Heart right ventricle (tissue), 16 donors: ENCODE measurements around the gene AHCY. TPM values are rescaled to one million over a fixed set of nuclear protein-coding genes. Genes with fewer than 3 reads are reported as not detected.
"Not testable (repeated sequence)": the region's sequence is repeated elsewhere in the genome, so short reads cannot be mapped to it uniquely, and the experiment has no call there.

Source experiments
- ATAC-seq, 8 donors: fragments of 200-7000 bp; cut with Tn5 transposase; one replicate each; pipeline ENCODE4 v1.9.1; 2020; ENCODE audit warnings: mild to moderate bottlenecking in 8 of 8, moderate library complexity in 8 of 8, moderate number of reproducible peaks in 1 of 8
- DNase-seq, 2 donors: peaks; one replicate each; pipeline ENCODE4 v3.0.0-alpha.2; 2020
- H3K27ac ChIP-seq, 10 donors: fragments of 200-600 bp; sonication (generic) in 2 of 10; one replicate each; pipeline versions ENCODE4 v1.5.0 to v1.8.0; 2020 to 2022; ENCODE audit warnings: mild to moderate bottlenecking in 3 of 10
- H3K27me3 ChIP-seq, 7 donors: fragments of 200-600 bp; one replicate each; pipeline ENCODE4 v1.8.0; 2021 to 2022; ENCODE audit warnings: mild to moderate bottlenecking in 2 of 7
- H3K36me3 ChIP-seq, 9 donors: fragments of 200-600 bp; sonication (generic) in 1 of 9; one replicate each; pipeline versions ENCODE4 v1.5.0 to v1.8.0; 2020 to 2022; ENCODE audit warnings: mild to moderate bottlenecking in 2 of 9
- H3K4me1 ChIP-seq, 9 donors: fragments of 200-600 bp; sonication (generic) in 1 of 9; one replicate each; pipeline versions ENCODE4 v1.5.0 to v1.8.0; 2020 to 2022; ENCODE audit warnings: mild to moderate bottlenecking in 4 of 9
- H3K4me3 ChIP-seq, 10 donors: fragments of 200-600 bp; sonication (generic) in 2 of 10; one replicate each; pipeline versions ENCODE4 v1.5.0 to v1.8.0; 2020 to 2022; ENCODE audit warnings: mild to moderate bottlenecking in 7 of 10, moderate library complexity in 2 of 10
- H3K9me3 ChIP-seq, 11 donors: fragments of 200-600 bp in 10 of 11; sonication (generic) in 2 of 11; one replicate each; pipeline versions ENCODE4 v1.5.0 to v1.8.0; 2013 to 2022; ENCODE audit warnings: mild to moderate bottlenecking in 2 of 11, control low read depth in 1 of 11, moderate library complexity in 1 of 11
- WGBS, 2 donors: extraction: QIAGEN DNeasy Blood & Tissue Kit; methylation state at CpG; one replicate each; pipeline ENCODE4 v1.1.7; 2013; ENCODE audit warnings: inconsistent platforms in 1 of 2; 5-methylcytosine and 5-hydroxymethylcytosine counted together
- intact Hi-C, 10 donors: fragments of 100-400 bp; cut with DNase I; formaldehyde crosslinking; loops; one replicate each; pipeline versions ENCODE4 v1.11.1 to v1.14.2; 2022
- polyA plus RNA-seq, 2 donors: library from polyadenylated mRNA; stranded (reverse); fragments of 200-250 nt; gene quantifications; one replicate each; pipeline ENCODE4 v1.2.3, GENCODE V29; 2013
- total RNA-seq, 10 donors: library from RNA; stranded (reverse); fragmentation: NEBNext Ultra II Directional in 3 of 10; extraction: Animal tissue kit (Norgen Biotek cat#: 25700) in 3 of 10; gene quantifications; one replicate each; pipeline versions ENCODE4 v1.2.1 to v1.2.4, GENCODE V29; 2021 to 2023
- TF ChIP-seq, protein P1 (sequence below), 9 donors: fragments of 200-600 bp; sonication (generic) in 2 of 9; IDR thresholded peaks; one replicate each; pipeline versions ENCODE4 v1.5.0 to v1.8.0; 2021 to 2022; ENCODE audit warnings: antibody characterized with exemption in 9 of 9, mild to moderate bottlenecking in 5 of 9, moderate library complexity in 1 of 9
- donor health status: Arrhythmogenic right ventricular cardiomyopathy.
- donor health status: ischemic (EF 13 %, LVEDD 7.1; RV severe dilation, severe dysfunction).
- donor health status: healthy with polysubstance abuse.
- donor health status: DM: no; HTN: yes; CAD: no.
- donor health status: DM: no; HTN: no; CAD: no.
- donor health status: ischemic (EF 25% LVEDD 6.9; RV normal size, moderate dysfunction).
- donor health status: ischemic (EF 25% LVEDD 5.7; RV mildly dilated, moderate dysfunction).
- donor health status: healthy.
- donor health status: DM: yes; HTN: yes; CAD: no.
- donor health status: Ischemic cardiomyopathy.
- donor health status: ischemic (EF 35%, LVEDD 5.7; RV mildly dilated, moderate dysfunction).
- donor health status: nonischemic (EF 11% LVEDD 7.7; RV severe dilation, severe dysfunction).
- donor health status: DM: yes; HTN: yes; CAD: no.
- donor health status: PGD.
- donor health status: ischemic (EF 29% LVEDD 5.4; RV normal size, mild dysfunction).
- donor health status: nonischemic (EF 23%, LVEDD 6.1; RV moderate dilation, normal function).

The AHCY gene
- total and polyA plus RNA-seq, 12 donors, result 42.3 to 83.9 (median 56.7) TPM

DNA sequence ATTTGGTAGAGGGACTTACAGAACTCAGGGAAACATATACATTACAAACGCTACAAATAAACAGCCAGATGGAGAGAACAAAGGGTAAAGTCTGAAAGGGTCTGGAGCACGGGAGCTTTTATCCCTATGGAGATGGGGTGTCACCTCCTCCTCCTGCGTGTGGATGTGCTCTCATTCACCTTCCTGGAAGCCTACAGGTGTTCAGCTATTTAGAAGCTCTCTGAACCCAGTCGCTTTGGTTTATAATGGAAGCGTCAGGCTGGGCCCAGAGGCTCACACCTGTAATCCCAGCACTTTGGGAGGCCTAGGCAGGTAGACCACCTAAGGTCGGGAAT, 42.2 kb upstream of the AHCY start:
- no peak overlapping the region for H3K4me3 ChIP-seq
- ATAC-seq, result no peak
- intact Hi-C loops, result no loop called here

DNA sequence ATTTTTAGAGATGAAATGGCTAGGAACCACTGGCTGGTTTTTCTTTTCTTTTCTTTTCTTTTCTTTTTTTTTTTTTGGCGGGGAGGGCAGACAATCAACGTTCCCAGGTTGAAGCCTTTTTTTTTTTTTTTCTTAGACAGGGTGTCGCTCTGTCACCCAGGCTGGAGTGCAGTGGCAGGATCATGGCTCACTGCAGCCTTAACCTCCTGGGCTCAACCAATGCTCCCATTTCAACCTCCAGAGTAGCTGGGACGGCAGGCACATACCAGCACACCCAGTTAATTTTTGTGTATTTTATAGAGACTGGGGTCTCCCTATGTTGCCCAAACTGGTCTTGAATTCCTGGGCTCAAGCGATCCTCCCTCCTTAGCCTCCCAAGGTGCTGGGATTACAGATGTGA, 41.1 kb upstream of the AHCY start:
- TF ChIP-seq, protein P1, sequence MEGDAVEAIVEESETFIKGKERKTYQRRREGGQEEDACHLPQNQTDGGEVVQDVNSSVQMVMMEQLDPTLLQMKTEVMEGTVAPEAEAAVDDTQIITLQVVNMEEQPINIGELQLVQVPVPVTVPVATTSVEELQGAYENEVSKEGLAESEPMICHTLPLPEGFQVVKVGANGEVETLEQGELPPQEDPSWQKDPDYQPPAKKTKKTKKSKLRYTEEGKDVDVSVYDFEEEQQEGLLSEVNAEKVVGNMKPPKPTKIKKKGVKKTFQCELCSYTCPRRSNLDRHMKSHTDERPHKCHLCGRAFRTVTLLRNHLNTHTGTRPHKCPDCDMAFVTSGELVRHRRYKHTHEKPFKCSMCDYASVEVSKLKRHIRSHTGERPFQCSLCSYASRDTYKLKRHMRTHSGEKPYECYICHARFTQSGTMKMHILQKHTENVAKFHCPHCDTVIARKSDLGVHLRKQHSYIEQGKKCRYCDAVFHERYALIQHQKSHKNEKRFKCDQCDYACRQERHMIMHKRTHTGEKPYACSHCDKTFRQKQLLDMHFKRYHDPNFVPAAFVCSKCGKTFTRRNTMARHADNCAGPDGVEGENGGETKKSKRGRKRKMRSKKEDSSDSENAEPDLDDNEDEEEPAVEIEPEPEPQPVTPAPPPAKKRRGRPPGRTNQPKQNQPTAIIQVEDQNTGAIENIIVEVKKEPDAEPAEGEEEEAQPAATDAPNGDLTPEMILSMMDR (IDR thresholded peaks at IDR 0.05), result no peak
- ATAC-seq (no peak), DNase-seq (no peak)
- no peaks in the 10 kb centered on the region for H3K9me3 ChIP-seq
- WGBS, 2 donors, result 83 to 85% methylated on average over 5 of the region's 5 CpGs
- intact Hi-C loops, result no loop called here
- no peak overlapping the region for H3K27ac ChIP-seq
- H3K27me3 ChIP-seq, result no peaks in the 10 kb centered on the region
- H3K4me3 ChIP-seq, result no peak overlapping the region
- H3K4me1 ChIP-seq, result no peaks in the 10 kb centered on the region
- H3K36me3 ChIP-seq, result no peaks in the 10 kb centered on the region

More for the DNA sequence above, 42.2 kb upstream of the AHCY start:
- DNase-seq, result no peak
- WGBS, 2 donors, result 91 to 95% methylated on average over 6 of the region's 6 CpGs
- Histone ChIP-seq H3K36me3 (no peaks in the 10 kb centered on the region), H3K27ac (no peak overlapping the region), H3K27me3 (no peaks in the 10 kb centered on the region), H3K9me3 (no peaks in the 10 kb centered on the region), H3K4me1 (no peaks in the 10 kb centered on the region)
- TF ChIP-seq, protein P1 (IDR thresholded peaks at IDR 0.05), result no peak

DNA sequence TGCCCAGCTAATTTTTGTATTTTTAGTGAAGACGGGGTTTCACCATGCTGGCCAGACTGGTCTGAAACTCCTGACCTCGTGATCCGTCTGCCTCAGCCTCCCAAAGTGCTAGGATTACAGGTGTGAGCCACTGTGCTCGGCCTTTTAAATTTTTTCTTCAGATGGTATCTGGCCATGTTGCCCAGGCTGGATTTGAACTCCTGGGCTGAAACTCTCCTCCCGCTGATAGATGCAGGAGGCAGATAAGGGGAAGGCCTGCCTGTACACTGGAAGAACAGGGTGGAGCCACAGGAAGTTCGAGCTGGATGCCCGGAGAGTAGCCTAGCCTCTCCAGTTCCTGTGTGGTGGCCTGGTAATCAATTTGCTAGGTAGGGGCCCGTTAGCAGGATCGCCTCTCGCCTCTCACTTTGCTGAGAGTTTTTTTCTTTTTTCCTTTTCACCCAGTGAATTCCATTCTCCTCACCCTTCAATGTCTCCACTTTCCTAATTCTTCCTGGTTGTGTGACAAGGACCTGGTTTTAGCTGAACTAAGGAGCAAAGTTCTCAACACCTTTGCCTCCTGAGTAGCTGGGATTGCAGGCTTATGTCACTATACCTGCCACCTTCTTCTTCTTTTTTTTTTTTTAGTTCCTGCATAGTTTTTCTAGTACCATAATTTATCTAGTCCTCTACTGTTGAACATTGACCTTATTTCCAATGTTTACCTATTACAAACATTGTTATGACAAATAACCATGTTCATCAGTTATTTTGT, 40.5 kb upstream of the AHCY start:
- intact Hi-C loops, result no loop called here
- TF ChIP-seq, protein P1 (IDR thresholded peaks at IDR 0.05), result no peak
- Histone ChIP-seq H3K4me1 (no peaks in the 10 kb centered on the region), H3K27me3 (no peaks in the 10 kb centered on the region), H3K4me3 (no peak overlapping the region), H3K27ac (no peak overlapping the region), H3K9me3 (no peaks in the 10 kb centered on the region), H3K36me3 (no peaks in the 10 kb centered on the region)
- 75 to 83% methylated on average over 10 of the region's 10 CpGs for WGBS, 2 donors
- DNase-seq (no peak), ATAC-seq (no peak)

DNA sequence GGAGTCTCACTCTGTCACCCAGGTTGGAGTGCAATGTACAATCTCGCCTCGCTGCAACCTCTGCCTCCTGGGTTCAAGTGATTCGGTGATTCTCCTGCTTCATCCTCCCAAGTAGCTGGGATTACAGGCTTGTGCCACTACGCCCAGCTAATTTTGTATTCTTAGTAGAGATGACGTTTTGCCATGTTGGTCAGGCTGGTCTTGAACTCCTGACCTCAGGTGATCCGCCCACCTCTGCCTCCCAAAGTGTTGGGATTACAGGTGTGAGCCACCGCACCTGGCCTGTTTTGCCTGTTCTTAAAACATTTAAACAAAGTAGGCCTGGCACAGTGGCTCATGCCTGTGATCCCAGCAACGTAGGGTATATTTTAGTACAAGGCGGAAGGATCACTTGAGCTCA, 38.0 kb upstream of the AHCY start:
- H3K4me1 ChIP-seq, H3K27me3 ChIP-seq, H3K4me3 ChIP-seq, intact Hi-C loops, H3K27ac ChIP-seq, ATAC-seq, H3K9me3 ChIP-seq, H3K36me3 ChIP-seq, DNase-seq: not testable (repeated sequence)
- 97% methylated on average over 9 of the region's 9 CpGs for WGBS, 2 donors

DNA sequence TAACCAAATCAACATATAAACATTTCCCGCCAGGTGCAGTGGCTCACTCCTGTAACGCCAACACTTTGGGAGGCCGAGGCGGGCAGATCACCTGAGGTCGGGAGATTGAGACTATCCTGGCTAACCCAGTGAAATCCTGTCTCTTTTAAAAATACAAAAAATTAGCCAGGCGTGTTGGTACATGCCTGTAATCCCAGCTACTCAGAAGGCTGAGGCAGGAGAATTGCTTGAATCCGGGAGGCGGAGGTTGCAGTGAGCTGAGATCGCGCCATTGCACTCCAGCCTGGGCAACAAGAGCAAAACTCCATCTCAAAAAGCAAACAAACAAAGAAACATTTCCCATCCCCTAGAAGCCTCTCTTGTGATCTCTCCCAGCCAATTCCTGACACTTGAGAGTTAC, 37.6 kb upstream of the AHCY start:
- 92 to 93% methylated on average over 10 of the region's 10 CpGs for WGBS, 2 donors
- H3K4me3 ChIP-seq, intact Hi-C loops: not testable (repeated sequence)

More for the DNA sequence above, 37.6 kb upstream of the AHCY start:
- not testable (repeated sequence) for H3K27ac ChIP-seq, DNase-seq, ATAC-seq, H3K4me1 ChIP-seq, H3K27me3 ChIP-seq, H3K36me3 ChIP-seq, H3K9me3 ChIP-seq
